PC-3 (cell line): ENCODE measurements around the gene MOCS1. TPM values are rescaled to one million over a fixed set of nuclear protein-coding genes. Genes with fewer than 3 reads are reported as not detected.

Experiments used
- ATAC-seq: fragments of 200-7000 bp; cut with Tn5 transposase; 2 replicates; pipeline ENCODE4 v1.9.1; 2020; ENCODE audit warnings: mild to moderate bottlenecking, moderate library complexity
- BruUV-seq: library from RNA; stranded (reverse); fragments of 400-500 nt; replicated peaks from 2 replicates; lab custom pipeline; 2021; lab: Mats Ljungman, UMichigan
- CTCF ChIA-PET: fragments of 300-600 bp; sonication (Branson Sonifier 250); formaldehyde crosslinking; loops from one replicate; lab custom pipeline; 2022; ENCODE audit warnings: antibody characterized with exemption; lab: Charles Lee
- POLR2A ChIA-PET: fragments of 300-600 bp; sonication (Branson Sonifier 250); formaldehyde crosslinking; loops from one replicate; lab custom pipeline; 2022; ENCODE audit warnings: antibody characterized with exemption; ENCODE audit not compliant: unreplicated experiment; lab: Charles Lee
- DNase-seq: peaks from one replicate; pipeline ENCODE4 v3.0.0-alpha.2; 2015
- H2AFZ ChIP-seq: fragments of 300-600 bp; sonication (generic); 2 replicates; pipeline ENCODE4 v1.6.0; 2016; ENCODE audit warnings: antibody characterized with exemption, low read length
- H3F3A ChIP-seq: fragments of 300-600 bp; sonication (generic); one replicate; pipeline ENCODE4 v1.6.0; 2017; ENCODE audit warnings: antibody characterized with exemption, low read length, control low read depth, mild to moderate bottlenecking; ENCODE audit not compliant: unreplicated experiment
- H3K27ac ChIP-seq: fragments of 300-600 bp; sonication (generic); 2 replicates; pipeline ENCODE4 v1.5.1; 2016; ENCODE audit warnings: mild to moderate bottlenecking, low read length
- H3K27me3 ChIP-seq: fragments of 300-600 bp; sonication (generic); 2 replicates; pipeline ENCODE4 v1.6.1; 2016; ENCODE audit warnings: low read length, mixed read lengths
- H3K36me3 ChIP-seq: fragments of 300-600 bp; sonication (generic); 2 replicates; pipeline ENCODE4 v1.6.1; 2016; ENCODE audit warnings: low read depth, mixed run types, low read length, mixed read lengths
- H3K4me1 ChIP-seq: fragments of 300-600 bp; sonication (generic); 2 replicates; pipeline ENCODE4 v1.5.1; 2016; ENCODE audit warnings: low read length; ENCODE audit not compliant: insufficient read depth
- H3K4me2 ChIP-seq: fragments of 300-600 bp; sonication (generic); 2 replicates; pipeline ENCODE4 v1.6.0; 2016; ENCODE audit warnings: low read length
- H3K4me3 ChIP-seq: fragments of 300-600 bp; sonication (generic); 2 replicates; pipeline ENCODE4 v1.5.1; 2016; ENCODE audit warnings: mild to moderate bottlenecking, low read length, mixed read lengths
- H3K79me2 ChIP-seq: fragments of 300-600 bp; sonication (generic); 2 replicates; pipeline ENCODE4 v1.6.1; 2017; ENCODE audit warnings: low read length, mixed read lengths
- H3K9ac ChIP-seq: fragments of 300-600 bp; sonication (generic); 2 replicates; pipeline ENCODE4 v1.6.0; 2016; ENCODE audit warnings: mild to moderate bottlenecking, low read length
- H3K9me2 ChIP-seq: fragments of 300-600 bp; sonication (generic); replicated peaks from 2 replicates; pipeline ENCODE4 v1.6.1; 2016; ENCODE audit warnings: mixed run types, low read length, mixed read lengths
- H3K9me3 ChIP-seq: fragments of 300-600 bp; sonication (generic); 2 replicates; pipeline ENCODE4 v1.6.1; 2016; ENCODE audit warnings: low read length, mixed read lengths
- H4K20me1 ChIP-seq: fragments of 300-600 bp; sonication (generic); 2 replicates; pipeline ENCODE4 v1.6.1; 2016; ENCODE audit warnings: low read length, mixed read lengths
- EZH2 ChIP-seq: fragments of 300-600 bp; sonication (generic); IDR thresholded peaks from one replicate; pipeline ENCODE4 v1.6.1; 2017; ENCODE audit warnings: antibody characterized with exemption, mild to moderate bottlenecking, low read length; ENCODE audit not compliant: unreplicated experiment
- EZH2phosphoT487 ChIP-seq: fragments of 300-600 bp; sonication (generic); IDR thresholded peaks from 2 replicates; pipeline ENCODE4 v1.6.1; 2018; ENCODE audit warnings: mild to moderate bottlenecking, antibody characterized with exemption, low read length, borderline replicate concordance
- intact Hi-C: fragments of 100-400 bp; cut with micrococcal nuclease; formaldehyde crosslinking; loops from 2 replicates; pipeline ENCODE4 v1.9.0; 2023
- total RNA-seq: library from RNA; depleted of rRNA; stranded (reverse); fragments of >200 nt; gene quantifications from 2 replicates; pipeline ENCODE4 v1.2.3, GENCODE V29; 2014
- TF ChIP-seq, protein P1 (sequence below): fragments of 300-600 bp; sonication (generic); conservative IDR thresholded peaks from 2 replicates; pipeline ENCODE4 v1.5.1; 2017; ENCODE audit warnings: antibody characterized with exemption, low read depth, mild to moderate bottlenecking, low read length

Gene MOCS1
- total RNA-seq, 1 experiment from 2014 or later, result 6.0 TPM

GRCh38 chr6:39938773-39939654, 4.8 kb upstream of the MOCS1 start:
- TF ChIP-seq, protein P1, sequence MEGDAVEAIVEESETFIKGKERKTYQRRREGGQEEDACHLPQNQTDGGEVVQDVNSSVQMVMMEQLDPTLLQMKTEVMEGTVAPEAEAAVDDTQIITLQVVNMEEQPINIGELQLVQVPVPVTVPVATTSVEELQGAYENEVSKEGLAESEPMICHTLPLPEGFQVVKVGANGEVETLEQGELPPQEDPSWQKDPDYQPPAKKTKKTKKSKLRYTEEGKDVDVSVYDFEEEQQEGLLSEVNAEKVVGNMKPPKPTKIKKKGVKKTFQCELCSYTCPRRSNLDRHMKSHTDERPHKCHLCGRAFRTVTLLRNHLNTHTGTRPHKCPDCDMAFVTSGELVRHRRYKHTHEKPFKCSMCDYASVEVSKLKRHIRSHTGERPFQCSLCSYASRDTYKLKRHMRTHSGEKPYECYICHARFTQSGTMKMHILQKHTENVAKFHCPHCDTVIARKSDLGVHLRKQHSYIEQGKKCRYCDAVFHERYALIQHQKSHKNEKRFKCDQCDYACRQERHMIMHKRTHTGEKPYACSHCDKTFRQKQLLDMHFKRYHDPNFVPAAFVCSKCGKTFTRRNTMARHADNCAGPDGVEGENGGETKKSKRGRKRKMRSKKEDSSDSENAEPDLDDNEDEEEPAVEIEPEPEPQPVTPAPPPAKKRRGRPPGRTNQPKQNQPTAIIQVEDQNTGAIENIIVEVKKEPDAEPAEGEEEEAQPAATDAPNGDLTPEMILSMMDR, result no peak
- no peak for TF ChIP-seq EZH2
- TF ChIP-seq EZH2phosphoT487, result no peak
- Histone ChIP-seq H3K4me1 (no peaks in the 10 kb centered on the region), H4K20me1 (no peaks in the 10 kb centered on the region), H3K4me3 (no peak overlapping the region), H3K79me2 (no peaks in the 10 kb centered on the region), H3K36me3 (no peaks in the 10 kb centered on the region), H3K4me2 (no peak overlapping the region), H3K9ac (no peak overlapping the region), H2AFZ (no peak overlapping the region), H3K9me2 (no peaks in the 10 kb centered on the region), H3K27ac (no peak overlapping the region), H3K9me3 (no peaks in the 10 kb centered on the region), H3K27me3 (peaks cover 5% of the 10 kb centered on the region; the same call in 1 of the 2 replicates), H3F3A (no peaks in the 10 kb centered on the region)
- CTCF ChIA-PET, result no interaction called here
- DNase-seq (no peak), ATAC-seq (no peak)
- intact Hi-C loops, result no loop called here
- BruUV-seq, result no TSS peak
- POLR2A ChIA-PET, result no interaction called here

GRCh38 chr6:39937686-39938333, 3.5 kb upstream of the MOCS1 start:
- H3K9me2 ChIP-seq, result no peaks in the 10 kb centered on the region
- POLR2A ChIA-PET, result no interaction called here
- H3K4me2 ChIP-seq, result no peak overlapping the region
- no peaks in the 10 kb centered on the region for H3K79me2 ChIP-seq
- no peak for DNase-seq
- no peaks in the 10 kb centered on the region for H3K36me3 ChIP-seq
- no peak for TF ChIP-seq EZH2
- TF ChIP-seq, protein P1, result no peak
- TF ChIP-seq EZH2phosphoT487, result no peak
- H3F3A ChIP-seq, result no peaks in the 10 kb centered on the region
- no peak overlapping the region for H3K4me3 ChIP-seq
- peaks cover 5% of the 10 kb centered on the region; the same call in 1 of the 2 replicates for H3K27me3 ChIP-seq
- no peak overlapping the region for H3K9ac ChIP-seq
- ATAC-seq, result no peak
- no peaks in the 10 kb centered on the region for H3K9me3 ChIP-seq
- H2AFZ ChIP-seq, result no peak overlapping the region
- H4K20me1 ChIP-seq, result no peaks in the 10 kb centered on the region
- H3K27ac ChIP-seq, result no peak overlapping the region
- no TSS peak for BruUV-seq
- intact Hi-C loops, result no loop called here
- CTCF ChIA-PET, result no interaction called here
- H3K4me1 ChIP-seq, result peaks cover 8% of the 10 kb centered on the region; the same call in 1 of the 2 replicates
